GM21723 (cell line): ENCODE data around the gene SREBF1.

ENCODE experiments used
- ATAC-seq: cut with Tn5 transposase; IDR thresholded peaks from one replicate; pipeline ENCODE4 v1.9.1; 2021; ENCODE audit warnings: mild to moderate bottlenecking, moderate library complexity; ENCODE audit not compliant: unreplicated experiment

Gene SREBF1

GRCh38 chr17:17783116-17783824 is 53.5 kb downstream of the SREBF1 start:
- peak; percentile 46 for ATAC-seq

DNA sequence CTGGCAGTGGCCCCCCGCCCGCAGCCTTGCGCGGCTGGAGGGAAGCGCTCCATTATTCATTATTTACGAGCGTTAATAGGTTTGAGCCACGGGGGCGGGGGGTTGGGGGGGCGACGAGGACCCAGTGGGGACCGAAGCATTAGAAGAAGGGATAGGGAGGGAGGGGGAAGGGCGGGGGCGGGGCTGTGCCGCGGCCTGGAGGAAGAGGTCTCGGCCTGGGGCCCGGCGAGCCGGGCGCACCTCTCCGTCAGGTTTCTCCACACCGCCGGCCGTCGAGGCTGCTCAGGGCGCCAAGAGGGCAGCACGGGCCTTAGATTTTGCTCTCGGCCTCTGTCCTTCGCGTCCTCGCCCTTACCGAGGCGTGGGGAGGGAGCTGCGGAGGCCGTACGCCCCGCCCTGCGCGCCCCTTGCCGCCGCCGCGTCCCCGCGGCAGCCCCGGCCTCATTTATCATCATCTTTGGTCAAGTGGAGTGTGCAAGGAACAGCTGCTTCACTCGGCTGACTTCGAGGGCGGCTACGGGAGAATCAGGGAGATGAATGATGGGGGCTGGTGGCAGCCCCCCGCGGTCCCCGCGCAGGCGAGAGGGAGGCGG is 54.2 kb downstream of the SREBF1 start:
- ATAC-seq, result peak; percentile 16

- ATAC-seq, result no peak
Observed at GRCh38 chr17:17781591-17782496, 54.9 kb downstream of the SREBF1 start.

DNA sequence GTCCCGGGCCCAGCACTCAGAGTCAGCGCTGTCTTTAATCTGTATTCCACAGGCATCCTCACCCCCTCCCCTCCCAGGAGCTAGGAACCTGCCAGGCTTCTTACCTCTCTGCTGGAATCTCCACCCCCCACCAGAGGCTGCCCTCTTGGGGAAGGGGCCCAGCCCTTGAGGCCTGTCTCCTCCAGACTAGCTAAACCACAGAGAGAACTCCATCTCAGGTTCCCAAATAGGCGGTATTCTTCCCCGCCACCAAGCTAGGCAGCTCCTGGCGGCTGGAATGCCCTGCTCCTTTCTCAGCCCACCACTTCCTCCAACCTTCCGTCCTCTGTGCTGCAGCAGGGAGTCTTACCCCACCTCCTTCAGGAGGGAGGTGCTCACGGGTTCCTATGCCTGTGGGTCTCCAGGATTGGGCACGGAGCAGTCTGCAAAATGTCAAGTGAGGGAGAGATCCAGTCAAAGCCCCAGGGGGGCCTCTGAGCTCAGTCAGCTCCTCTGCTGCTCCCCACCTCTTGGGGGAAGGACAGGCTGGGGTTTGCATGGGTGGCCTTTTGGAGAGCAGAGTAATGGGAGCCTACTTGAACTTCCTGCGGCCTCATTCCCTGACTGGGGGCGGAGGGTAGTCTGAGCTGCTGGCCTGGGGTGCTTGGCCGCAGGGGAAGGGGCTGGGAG is 55.7 kb downstream of the SREBF1 start:
- no peak for ATAC-seq

DNA sequence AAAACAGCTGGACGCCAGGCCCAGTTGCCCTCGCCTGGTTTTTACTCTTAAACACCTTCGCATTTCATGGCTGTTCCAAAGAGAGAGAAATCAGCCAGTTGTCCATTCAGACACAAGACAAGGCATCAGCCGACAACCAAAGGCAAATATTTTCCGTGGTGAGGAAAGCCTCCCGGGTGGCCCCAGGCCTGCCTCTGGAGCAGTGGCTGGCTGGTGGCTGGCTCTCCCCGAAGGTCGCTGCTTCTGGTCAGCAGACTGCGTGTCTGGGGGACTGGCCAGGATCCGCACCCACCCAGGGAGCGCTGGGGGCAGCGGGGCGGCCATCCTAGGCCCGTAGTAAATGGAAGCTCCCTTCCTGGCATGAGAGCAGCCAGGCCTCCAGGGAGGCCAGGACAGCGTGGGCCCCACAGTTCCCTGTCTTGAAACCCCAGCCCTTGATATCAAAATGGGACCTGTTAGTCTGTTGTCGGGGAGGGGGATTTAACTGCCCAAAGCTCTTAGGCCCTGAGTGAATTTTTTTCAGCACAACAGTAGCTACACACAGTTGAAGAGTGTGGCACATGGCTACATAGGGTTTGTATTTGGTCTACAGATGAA is 57.7 kb downstream of the SREBF1 start:
- no peak for ATAC-seq

- no peak for ATAC-seq
Observed at GRCh38 chr17:17778308-17779014, 58.3 kb downstream of the SREBF1 start.

GRCh38 chr17:17776889-17777288 is 59.9 kb downstream of the SREBF1 start:
- no peak for ATAC-seq

DNA sequence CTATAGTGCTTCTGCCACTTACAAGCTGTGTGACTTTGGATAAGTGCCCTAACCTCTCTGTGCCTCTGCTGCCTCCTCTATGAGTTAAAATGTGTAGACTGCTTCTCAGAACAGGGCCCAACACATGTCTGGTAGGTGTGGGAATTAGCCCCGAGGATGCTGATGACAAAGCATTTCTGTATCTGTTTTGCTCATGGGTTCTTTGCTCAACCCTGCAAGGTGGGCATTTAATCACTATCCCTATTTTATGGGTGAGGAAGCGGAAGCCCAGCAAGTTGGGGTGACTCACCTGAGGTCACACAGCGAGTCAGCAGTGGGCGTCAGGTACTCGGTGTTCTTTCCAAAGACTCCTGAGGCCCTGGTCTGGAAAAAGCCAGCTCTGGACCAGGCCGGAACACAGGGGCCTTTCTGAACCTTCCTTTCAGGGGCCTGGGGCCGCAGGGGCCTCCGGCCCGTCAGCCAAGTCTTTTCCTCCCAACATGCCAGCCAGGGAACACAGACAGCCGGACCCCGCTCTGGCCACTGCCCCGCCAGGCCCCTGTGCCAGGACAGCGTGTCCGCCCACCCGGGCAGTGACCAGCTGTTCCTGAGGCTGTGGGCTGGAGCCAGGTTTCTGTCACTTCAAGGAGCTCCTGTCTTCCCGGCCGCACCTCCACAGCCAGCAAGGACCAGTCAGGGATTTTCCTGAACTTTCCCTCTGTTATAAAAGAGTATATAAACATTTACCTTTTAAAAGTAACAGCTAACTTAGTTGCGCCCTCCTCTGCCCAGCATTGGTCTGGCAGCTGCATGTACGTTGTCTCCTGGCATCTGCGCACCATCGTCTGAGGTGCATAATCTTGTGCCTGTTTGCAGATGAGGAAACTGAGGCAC is 62.5 kb downstream of the SREBF1 start:
- no peak for ATAC-seq

GRCh38 chr17:17772231-17772630 is 64.6 kb downstream of the SREBF1 start:
- no peak for ATAC-seq

DNA sequence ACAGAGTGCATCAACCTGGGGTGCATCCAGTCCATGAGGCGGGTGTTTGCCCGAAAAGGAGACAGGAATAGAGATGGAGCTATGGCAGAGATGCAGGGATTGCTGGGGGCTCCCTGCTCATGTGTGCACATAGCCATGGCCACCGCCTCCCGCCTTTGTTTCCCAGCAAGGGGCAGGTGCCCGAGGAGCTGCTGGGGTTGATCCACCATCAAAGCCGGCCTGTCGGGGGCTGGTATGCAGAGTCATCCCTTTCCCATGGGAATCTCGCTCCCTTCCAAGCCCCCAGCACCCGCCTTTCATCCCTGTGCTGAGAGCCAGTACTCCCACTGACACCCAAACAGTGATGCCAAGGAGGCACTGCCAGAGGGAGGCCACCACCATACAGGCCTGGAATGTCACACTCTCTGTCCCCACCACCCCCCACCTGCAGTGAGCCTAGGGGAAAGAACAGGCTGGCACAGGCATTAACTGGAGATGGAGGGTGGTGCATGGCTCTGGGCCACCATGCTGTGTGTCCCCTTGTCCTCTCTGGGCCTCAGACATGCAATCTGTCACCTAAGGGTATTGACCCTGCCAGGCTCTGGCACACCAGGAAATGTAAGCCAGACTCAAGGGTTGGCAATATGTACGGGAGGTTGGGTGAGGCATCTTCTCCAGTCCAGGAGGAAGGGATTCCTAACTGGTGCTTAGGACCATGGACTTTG is 65.1 kb downstream of the SREBF1 start:
- no peak for ATAC-seq

DNA sequence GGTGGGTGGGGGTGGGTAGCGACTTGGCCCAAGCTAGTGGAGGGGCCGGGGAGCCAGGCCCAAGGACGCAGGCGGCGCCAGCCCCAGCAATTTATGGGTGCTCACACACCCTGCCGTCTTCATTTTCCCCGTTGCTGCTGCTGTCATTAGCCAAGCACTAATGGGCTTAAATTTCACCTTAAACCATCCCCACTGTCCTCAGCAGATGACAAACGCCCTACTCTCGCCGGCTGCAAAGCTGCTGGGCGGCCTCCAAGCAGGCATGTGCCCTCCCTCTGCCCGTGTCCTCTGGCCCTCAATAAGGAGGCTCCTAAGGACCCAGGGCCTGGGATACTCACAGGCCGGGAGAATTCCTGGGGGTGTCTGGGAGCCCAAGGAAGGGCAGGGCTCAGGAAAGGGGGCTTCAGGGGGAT is 66.1 kb downstream of the SREBF1 start:
- ATAC-seq, result no peak

DNA sequence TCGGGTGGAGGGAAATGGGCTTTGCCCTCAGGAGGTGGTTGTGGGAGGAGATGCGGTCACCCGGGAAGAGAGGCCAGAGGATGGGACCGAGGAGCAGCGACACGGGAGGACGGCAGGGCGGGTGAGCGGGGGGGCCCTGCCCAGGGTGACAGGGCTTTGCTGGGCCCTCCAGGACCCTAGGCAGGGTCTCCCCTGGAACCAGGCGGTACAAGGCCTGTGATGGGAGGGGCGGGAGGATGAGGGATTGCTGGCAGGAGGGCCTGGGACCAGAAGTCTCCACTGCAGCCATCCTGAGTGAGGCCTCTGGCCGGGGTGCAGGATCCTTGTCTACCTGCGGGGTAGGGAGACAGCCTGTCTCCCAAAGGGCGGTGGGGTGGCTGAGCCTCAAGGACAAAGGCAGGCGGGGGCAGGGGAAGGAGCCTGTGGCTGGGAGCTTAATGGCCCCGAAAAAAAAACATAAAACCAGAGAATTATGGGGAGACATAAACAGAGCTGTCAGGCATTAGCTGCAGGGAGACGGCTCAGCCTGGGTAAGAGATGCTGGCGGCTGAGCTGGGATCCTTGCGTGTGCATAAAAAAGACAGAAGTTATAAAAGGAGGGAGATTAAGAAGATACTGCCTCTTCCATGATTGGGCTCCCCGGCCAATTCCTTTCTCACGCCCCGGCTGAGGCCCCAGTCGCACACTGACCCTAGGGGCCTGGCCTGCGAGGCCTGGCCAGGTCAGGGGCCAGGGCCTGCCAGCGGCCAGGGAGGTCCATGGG is 66.7 kb downstream of the SREBF1 start:
- ATAC-seq, result no peak

- no peak for ATAC-seq
Observed at GRCh38 chr17:17768424-17769088, 68.2 kb downstream of the SREBF1 start.

DNA sequence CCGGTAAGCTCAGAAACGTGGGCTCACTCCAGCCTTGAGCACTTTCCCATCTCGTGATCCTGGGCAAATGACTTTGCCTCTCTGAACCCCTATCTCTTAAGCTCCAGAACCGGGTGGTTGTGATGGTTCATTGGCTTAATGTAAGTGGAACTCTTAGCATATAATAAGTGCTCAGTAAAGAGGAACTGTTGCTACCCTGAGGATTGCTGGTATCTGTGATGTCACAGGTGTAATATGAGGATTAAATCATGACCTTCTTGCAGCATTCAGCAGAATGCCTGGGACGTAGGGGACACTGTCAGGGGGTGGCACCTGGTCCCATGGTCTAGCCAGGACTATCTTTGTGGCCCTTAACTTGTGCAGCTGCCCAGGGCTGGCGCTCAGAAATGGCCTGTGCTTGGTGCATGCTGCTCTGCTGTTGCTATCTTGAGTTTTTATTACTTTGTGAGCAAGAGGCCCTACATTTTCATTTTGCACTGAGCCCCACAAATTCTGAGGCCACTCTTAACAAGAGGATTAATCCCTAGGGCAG is 68.8 kb downstream of the SREBF1 start:
- ATAC-seq, result no peak

DNA sequence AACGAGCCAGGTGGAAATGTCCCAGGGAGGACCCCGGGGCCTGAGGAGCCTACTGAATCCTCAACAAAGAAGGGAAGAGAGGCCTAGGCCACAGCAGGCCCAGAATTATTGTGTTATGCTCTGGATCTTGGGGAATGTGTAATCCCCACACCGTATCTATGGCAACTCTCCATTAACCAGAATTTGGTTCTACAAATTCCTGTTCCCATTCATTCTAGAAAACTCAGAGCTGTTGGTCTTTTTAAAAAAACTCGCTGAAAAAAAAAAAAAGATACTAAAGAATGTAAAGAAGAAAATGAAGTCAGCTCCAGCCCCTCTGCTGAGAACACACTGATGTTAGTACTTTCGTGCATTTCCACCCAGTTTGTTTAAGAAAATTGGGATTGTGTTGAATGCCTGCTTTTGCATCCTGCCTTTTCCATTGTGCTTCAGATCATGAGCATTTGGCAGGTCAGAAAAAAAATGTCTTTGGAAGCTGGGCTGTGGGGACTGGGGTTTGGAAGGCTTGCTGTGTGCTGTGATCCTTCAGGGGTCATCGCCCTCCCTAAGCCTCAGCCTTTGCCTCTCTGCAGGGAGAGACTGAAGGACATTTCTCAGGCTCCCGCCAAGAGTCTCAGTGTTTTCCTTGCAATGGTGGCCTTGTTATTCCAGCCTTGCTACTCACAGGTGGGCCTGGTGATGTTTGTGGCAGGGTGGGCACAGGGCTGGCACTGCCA is 69.5 kb downstream of the SREBF1 start:
- no peak for ATAC-seq

GRCh38 chr17:17766744-17767120 is 70.1 kb downstream of the SREBF1 start:
- no peak for ATAC-seq
